Mesenchymal stem cell (in vitro differentiated cells and primary cell): Measurements from ENCODE around the gene FBXO45.

Source experiments
- DNase-seq: peaks from one replicate; pipeline ENCODE4 v3.0.0-alpha.2; 2013
- H2AFZ ChIP-seq: one replicate; pipeline ENCODE4 v1.6.1; 2013; ENCODE audit warnings: low read depth, mild to moderate bottlenecking, control low read depth, inconsistent platforms, low read length, moderate library complexity
- H2AK5ac ChIP-seq: 2 replicates; pipeline ENCODE4 v1.6.1; 2013; ENCODE audit warnings: low read length, moderate library complexity, mild to moderate bottlenecking, inconsistent platforms; ENCODE audit not compliant: severe bottlenecking
- H2BK120ac ChIP-seq: one replicate; pipeline ENCODE4 v1.6.1; 2013; ENCODE audit warnings: low read depth, mild to moderate bottlenecking, inconsistent platforms, low read length, moderate library complexity
- H2BK12ac ChIP-seq, 2 experiments: one replicate each; pipeline ENCODE4 v1.6.1; 2013; ENCODE audit warnings: inconsistent platforms in 2 of 2, low read length in 2 of 2, mild to moderate bottlenecking in 2 of 2, moderate library complexity in 2 of 2, control low read depth in 1 of 2
- H2BK15ac ChIP-seq: one replicate; pipeline ENCODE4 v1.6.1; 2013; ENCODE audit warnings: mild to moderate bottlenecking, low read depth, inconsistent platforms; ENCODE audit not compliant: poor library complexity, severe bottlenecking
- H2BK5ac ChIP-seq: 2 replicates; pipeline ENCODE4 v1.6.1; 2013; ENCODE audit warnings: low read depth, mild to moderate bottlenecking, low read length, control low read depth, inconsistent platforms; ENCODE audit not compliant: poor library complexity, severe bottlenecking
- H3K14ac ChIP-seq, 2 experiments: one replicate each; pipeline ENCODE4 v1.6.1; 2013; ENCODE audit warnings: inconsistent platforms in 2 of 2, low read length in 2 of 2, control low read depth in 1 of 2, mild to moderate bottlenecking in 1 of 2, moderate library complexity in 1 of 2
- H3K18ac ChIP-seq, 2 experiments: one replicate each; pipeline ENCODE4 v1.6.1; 2013; ENCODE audit warnings: inconsistent platforms in 2 of 2, low read length in 2 of 2, control low read depth in 1 of 2, low read depth in 1 of 2, mild to moderate bottlenecking in 1 of 2
- H3K23ac ChIP-seq, 2 experiments: one replicate each; pipeline ENCODE4 v1.6.1; 2013; ENCODE audit warnings: inconsistent platforms in 2 of 2, low read length in 2 of 2, mild to moderate bottlenecking in 2 of 2, moderate library complexity in 2 of 2, control low read depth in 1 of 2
- H3K27ac ChIP-seq: 2 replicates; pipeline ENCODE4 v1.5.1; 2013; ENCODE audit warnings: mild to moderate bottlenecking, moderate library complexity, low read length, control low read depth, inconsistent platforms; ENCODE audit not compliant: poor library complexity, severe bottlenecking
- H3K27me3 ChIP-seq, 2 experiments: 2 replicates each; pipeline versions ENCODE4 v1.6.1 to v1.7.0; 2013; ENCODE audit warnings: low read length in 2 of 2, mild to moderate bottlenecking in 2 of 2, moderate library complexity in 2 of 2, control low read depth in 1 of 2, inconsistent platforms in 1 of 2; ENCODE audit not compliant: control insufficient read depth in 1 of 2, insufficient read depth in 1 of 2
- H3K36me3 ChIP-seq, 2 experiments: 2 replicates each; pipeline versions ENCODE4 v1.6.1 to v1.7.0; 2013; ENCODE audit warnings: low read length in 2 of 2, control low read depth in 1 of 2, inconsistent platforms in 1 of 2, low read depth in 1 of 2, mild to moderate bottlenecking in 1 of 2; ENCODE audit not compliant: insufficient read depth in 2 of 2, control insufficient read depth in 1 of 2
- H3K4ac ChIP-seq, 2 experiments: one replicate each; pipeline ENCODE4 v1.6.1; 2013; ENCODE audit warnings: inconsistent platforms in 2 of 2, low read length in 2 of 2, mild to moderate bottlenecking in 2 of 2, moderate library complexity in 2 of 2, control low read depth in 1 of 2, low read depth in 1 of 2
- H3K4me1 ChIP-seq: 2 replicates; pipeline ENCODE4 v1.6.1; 2013; ENCODE audit warnings: low read depth, low read length, control low read depth; ENCODE audit not compliant: control insufficient read depth, insufficient read depth
- H3K4me2 ChIP-seq: 2 replicates; pipeline ENCODE4 v1.6.1; 2013; ENCODE audit warnings: low read length, mild to moderate bottlenecking, inconsistent platforms; ENCODE audit not compliant: poor library complexity, severe bottlenecking
- H3K4me3 ChIP-seq, 2 experiments: 2 replicates each; pipeline versions ENCODE4 v1.5.1 to v1.7.0; 2013; ENCODE audit warnings: low read length in 2 of 2, mild to moderate bottlenecking in 2 of 2, control low read depth in 1 of 2, low read depth in 1 of 2; ENCODE audit not compliant: insufficient read depth in 1 of 2
- H3K79me1 ChIP-seq: replicated peaks from 2 replicates; pipeline ENCODE4 v1.6.1; 2013; ENCODE audit warnings: mild to moderate bottlenecking, control low read depth, low read length, inconsistent platforms; ENCODE audit not compliant: poor library complexity, severe bottlenecking
- H3K9ac ChIP-seq: 2 replicates; pipeline ENCODE4 v1.7.0; 2013; ENCODE audit warnings: mild to moderate bottlenecking, low read length, moderate library complexity
- H3K9me3 ChIP-seq: 2 replicates; pipeline ENCODE4 v1.7.0; 2013; ENCODE audit warnings: mild to moderate bottlenecking, low read length; ENCODE audit not compliant: control insufficient read depth
- H4K8ac ChIP-seq: one replicate; pipeline ENCODE4 v1.6.1; 2013; ENCODE audit warnings: inconsistent platforms, mild to moderate bottlenecking, low read length, moderate library complexity
- H4K91ac ChIP-seq: one replicate; pipeline ENCODE4 v1.6.1; 2013; ENCODE audit warnings: mild to moderate bottlenecking, low read length, inconsistent platforms
- WGBS: methylation state at CpG from one replicate; pipeline ENCODE4 v1.1.7; 2013; ENCODE audit warnings: mixed read lengths; 5-methylcytosine and 5-hydroxymethylcytosine counted together

Gene FBXO45

GRCh38 chr3:196621611-196622010, 53.2 kb downstream of the FBXO45 start:
- Histone ChIP-seq H3K27me3 (peaks cover 0 to 6% of the 10 kb centered on the region in 2 experiments), H2AFZ (no peak overlapping the region), H3K9ac (no peak overlapping the region), H2BK5ac (no peak overlapping the region), H3K23ac (no peak overlapping the region), H3K4me1 (no peaks in the 10 kb centered on the region), H3K4ac (no peak overlapping the region), H2BK12ac (peak overlapping the region; percentile 39 to 54), H3K9me3 (no peaks in the 10 kb centered on the region), H3K36me3 (no peaks in the 10 kb centered on the region), H3K79me1 (no peaks in the 10 kb centered on the region), H3K18ac (no peak overlapping the region), H2BK120ac (peak overlapping the region; percentile 49), H4K8ac (no peak overlapping the region), H2AK5ac (no peak overlapping the region), H2BK15ac (no peak overlapping the region), H3K4me2 (no peak overlapping the region), H3K27ac (no peak overlapping the region), H3K14ac (no peak overlapping the region), H4K91ac (peak overlapping the region; percentile 2), H3K4me3 (no peak overlapping the region)
- WGBS = 92% methylated on average over 10 of the region's 10 CpGs
- DNase-seq = no peak

GRCh38 chr3:196624067-196624790, 55.8 kb downstream of the FBXO45 start:
- no peak overlapping the region for H3K4me2 ChIP-seq
- no peaks in the 10 kb centered on the region for H3K9me3 ChIP-seq
- H2AFZ ChIP-seq = no peak overlapping the region
- H3K9ac ChIP-seq = no peak overlapping the region
- no peaks in the 10 kb centered on the region for H3K36me3 ChIP-seq
- H3K18ac ChIP-seq = no peak overlapping the region
- H3K27me3 ChIP-seq = peaks cover 0 to 6% of the 10 kb centered on the region in 2 experiments
- no peak overlapping the region for H2BK12ac ChIP-seq
- no peak overlapping the region for H3K23ac ChIP-seq
- no peak overlapping the region for H2BK15ac ChIP-seq
- no peak overlapping the region for H3K14ac ChIP-seq
- 96% methylated on average over 11 of the region's 12 CpGs for WGBS
- no peak overlapping the region for H3K27ac ChIP-seq
- no peak overlapping the region for H3K4ac ChIP-seq
- H4K91ac ChIP-seq = no peak overlapping the region
- peaks cover 6% of the 10 kb centered on the region for H3K4me1 ChIP-seq
- H4K8ac ChIP-seq = no peak overlapping the region
- H3K79me1 ChIP-seq = no peaks in the 10 kb centered on the region
- H2BK5ac ChIP-seq = no peak overlapping the region
- H2BK120ac ChIP-seq = no peak overlapping the region
- H3K4me3 ChIP-seq = no peak overlapping the region
- DNase-seq = no peak
- H2AK5ac ChIP-seq = no peak overlapping the region

GRCh38 chr3:196624907-196625306, 56.4 kb downstream of the FBXO45 start:
- Histone ChIP-seq H3K27ac (no peak overlapping the region), H3K14ac (no peak overlapping the region), H3K4me3 (no peak overlapping the region), H4K91ac (no peak overlapping the region), H3K4me1 (peaks cover 6% of the 10 kb centered on the region), H3K4me2 (no peak overlapping the region), H3K79me1 (no peaks in the 10 kb centered on the region), H2AK5ac (no peak overlapping the region), H4K8ac (no peak overlapping the region), H3K18ac (no peak overlapping the region), H3K27me3 (peaks cover 0 to 6% of the 10 kb centered on the region in 2 experiments), H2AFZ (no peak overlapping the region), H3K9ac (no peak overlapping the region), H3K9me3 (no peaks in the 10 kb centered on the region), H3K36me3 (no peaks in the 10 kb centered on the region), H2BK120ac (no peak overlapping the region), H3K23ac (no peak overlapping the region), H2BK15ac (no peak overlapping the region), H2BK5ac (no peak overlapping the region), H2BK12ac (no peak overlapping the region), H3K4ac (no peak overlapping the region)
- DNase-seq = no peak
- WGBS = 97% methylated on average over 16 of the region's 16 CpGs

- H3K79me1 ChIP-seq = no peaks in the 10 kb centered on the region
Measured at GRCh38 chr3:196625331-196625730, 56.9 kb downstream of the FBXO45 start.

More at GRCh38 chr3:196625331-196625730, 56.9 kb downstream of the FBXO45 start:
- Histone ChIP-seq H2BK15ac (no peak overlapping the region), H3K9ac (no peak overlapping the region), H3K14ac (no peak overlapping the region), H2BK120ac (no peak overlapping the region), H4K91ac (no peak overlapping the region), H3K27me3 (peaks cover 0 to 6% of the 10 kb centered on the region in 2 experiments), H3K36me3 (no peaks in the 10 kb centered on the region), H3K23ac (no peak overlapping the region), H2BK12ac (no peak overlapping the region), H3K27ac (no peak overlapping the region), H4K8ac (no peak overlapping the region), H3K4me1 (peaks cover 6% of the 10 kb centered on the region), H2BK5ac (no peak overlapping the region), H3K4ac (no peak overlapping the region), H3K4me2 (no peak overlapping the region), H2AK5ac (no peak overlapping the region), H3K9me3 (no peaks in the 10 kb centered on the region), H3K4me3 (no peak overlapping the region), H2AFZ (no peak overlapping the region), H3K18ac (no peak overlapping the region)
- WGBS = 94% methylated on average over 5 of the region's 6 CpGs
- DNase-seq = no peak
